ENCODE data around the gene CHERP. TPM values are rescaled to one million over a fixed set of nuclear protein-coding genes. Genes with fewer than 3 reads are reported as not detected.
A peak's percentile ranks its signal among the peaks of the same experiment; 100 is the strongest.

Gene CHERP
- 12.8 TPM for total RNA-seq
- polyA plus RNA-seq = 27.2 TPM

DNA sequence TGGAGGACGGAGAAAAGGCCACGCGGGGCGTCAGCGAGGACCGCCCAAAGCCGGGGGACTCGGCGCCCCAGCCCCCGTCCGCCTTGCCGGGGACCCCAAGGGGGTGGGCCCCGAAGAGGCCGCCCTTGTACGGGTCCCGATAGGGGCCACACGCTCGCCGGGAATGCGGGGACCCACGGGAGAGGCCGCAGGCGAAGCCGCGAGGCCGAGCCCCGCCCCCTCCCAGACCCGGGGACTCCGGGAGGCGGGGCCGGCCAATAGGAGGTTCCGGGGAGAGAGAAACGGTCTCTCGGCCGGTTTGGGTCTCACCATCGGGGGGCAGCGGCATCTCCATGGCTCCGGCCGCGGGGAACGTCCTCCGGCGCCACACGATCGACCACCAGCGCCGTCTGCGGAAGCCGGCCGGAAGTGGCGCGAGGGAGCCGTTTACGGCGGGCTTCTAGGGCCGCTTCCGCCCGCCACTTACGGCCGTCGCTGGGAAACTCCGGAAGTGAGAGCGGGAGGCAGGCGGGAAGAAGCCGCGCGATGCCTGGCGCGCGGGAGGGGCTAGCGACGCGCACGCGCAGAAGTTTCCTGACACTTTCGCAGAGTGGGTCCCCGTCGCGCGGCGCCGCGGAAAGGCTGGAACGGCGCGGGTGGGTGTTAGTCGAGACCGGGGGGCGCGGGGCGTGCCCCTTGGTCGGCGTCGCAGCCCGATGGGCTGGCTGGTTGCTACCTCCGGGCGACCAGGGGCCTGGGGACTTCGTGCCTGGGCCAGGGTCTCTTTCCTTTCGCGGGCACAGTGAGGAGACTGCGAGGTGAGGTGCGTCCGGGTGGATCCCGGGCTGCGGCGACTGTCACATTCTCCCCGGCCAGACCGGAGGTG lies at the start of gene CHERP:
Gene CHERP, minus strand, starts transcription at position 393 of the 865 bp plus-strand sequence. Its CDS starts 59 bp downstream, at position 334.
- H3K27ac ChIP-seq (ENCODE audit: low read depth) = peak within 1 kb of the TSS; percentile 79
- H3K4me1 ChIP-seq (ENCODE audit: insufficient read depth) = no peaks in the 10 kb centered on the region
- peak within 1 kb of the TSS; percentile 91 for H3K4me3 ChIP-seq (ENCODE audit: low read depth, low read length)
- no peaks in the 10 kb centered on the region for H3K36me3 ChIP-seq (ENCODE audit: insufficient read depth)
- peak; percentile 79 for DNase-seq (ENCODE audit: extremely low spot score)
- WGBS = under 1% methylated on average over 108 of the region's 108 CpGs

DNA sequence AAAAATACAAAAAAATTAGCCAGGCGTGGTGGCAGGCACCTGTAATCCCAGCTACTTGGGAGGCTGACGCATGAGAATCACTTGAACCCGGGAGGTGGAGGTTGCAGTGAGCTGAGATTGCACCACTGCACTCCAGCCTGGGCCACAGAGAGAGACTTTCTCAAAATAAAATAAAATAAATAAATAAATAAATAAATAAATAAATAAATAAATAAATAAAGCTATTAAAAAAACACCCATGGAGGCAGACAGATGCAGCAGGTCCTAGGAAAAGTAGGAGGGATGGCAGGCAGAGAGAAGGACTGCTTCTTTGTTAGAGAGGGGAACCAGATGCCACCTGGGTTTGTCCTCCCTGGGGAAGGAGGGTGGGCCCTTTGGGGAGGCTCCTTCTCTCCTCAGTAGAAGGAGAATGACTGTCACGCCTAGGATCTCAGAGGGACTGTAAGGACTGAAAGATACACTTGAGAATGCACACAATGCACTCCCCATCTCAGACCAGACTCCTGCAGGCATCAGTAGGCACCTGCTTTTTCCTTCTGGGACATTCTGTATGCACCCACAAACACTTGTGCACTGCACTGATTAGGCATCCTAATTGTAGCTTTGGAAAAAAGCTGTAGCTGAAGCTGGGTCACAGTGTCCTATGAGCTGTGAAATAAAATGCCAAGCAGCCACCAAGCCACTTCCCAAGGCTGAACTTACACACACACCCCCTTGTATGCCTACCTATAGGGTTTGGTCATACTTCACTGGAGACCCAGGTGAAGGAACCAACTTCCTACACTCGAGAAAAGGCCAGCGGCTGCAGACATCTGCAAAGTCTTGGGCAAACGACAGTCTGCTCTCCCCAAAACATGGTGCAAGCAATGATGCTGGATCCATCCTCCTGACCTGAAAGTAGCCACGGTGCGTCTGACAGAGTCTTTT lies 48.9 kb upstream of the CHERP start:
- no peak for DNase-seq (ENCODE audit: extremely low spot score)
- Histone ChIP-seq H3K4me3 (ENCODE audit: low read depth, low read length) (no peak overlapping the region), H3K4me1 (ENCODE audit: insufficient read depth) (no peaks in the 10 kb centered on the region), H3K36me3 (ENCODE audit: insufficient read depth) (no peaks in the 10 kb centered on the region), H3K27ac (ENCODE audit: low read depth) (no peak overlapping the region)
- 89% methylated on average over 9 of the region's 9 CpGs for WGBS

GRCh38 chr19:16589917-16590316 lies 47.7 kb upstream of the CHERP start:
- no peak for DNase-seq (ENCODE audit: extremely low spot score)

DNA sequence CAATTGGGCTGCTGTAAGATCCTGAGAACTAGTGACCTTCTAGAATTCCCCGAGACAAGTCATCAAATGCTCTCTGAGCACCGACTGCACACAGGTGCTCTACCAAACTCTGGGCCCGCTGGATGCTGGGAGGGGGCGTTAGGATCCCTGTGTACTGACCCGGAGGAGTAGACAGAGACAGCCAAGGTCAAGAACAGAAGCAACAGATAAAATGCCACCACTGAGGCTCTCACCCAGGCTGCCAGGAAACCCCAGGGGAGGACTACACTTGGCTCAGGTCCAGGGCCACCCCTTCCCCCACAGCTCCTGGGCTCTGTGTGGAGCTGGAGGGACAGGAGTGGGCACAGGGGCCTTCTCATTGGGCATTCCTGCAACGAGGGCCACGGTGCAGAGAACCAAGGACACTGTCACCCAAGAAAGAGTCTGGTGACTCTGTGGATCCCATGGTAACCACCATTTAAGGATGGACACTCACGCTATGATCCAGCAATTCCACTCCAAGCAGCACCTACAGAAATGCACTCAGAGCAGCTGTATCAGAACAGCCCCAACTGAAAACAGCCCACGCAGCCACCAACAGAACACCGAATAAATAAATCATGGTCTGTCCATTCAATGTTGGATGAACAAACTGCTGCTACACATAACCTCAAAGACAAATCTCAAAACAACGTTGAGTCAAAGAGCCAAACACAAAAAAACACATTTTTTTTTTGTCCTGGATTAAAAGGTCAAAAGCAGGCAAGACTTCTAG lies 46.8 kb upstream of the CHERP start:
- 83% methylated on average over 11 of the region's 11 CpGs for WGBS
- no peak for DNase-seq (ENCODE audit: extremely low spot score)
- no peaks in the 10 kb centered on the region for H3K36me3 ChIP-seq (ENCODE audit: insufficient read depth)
- no peak overlapping the region for H3K27ac ChIP-seq (ENCODE audit: low read depth)
- H3K4me3 ChIP-seq (ENCODE audit: low read depth, low read length) = no peak overlapping the region
- no peaks in the 10 kb centered on the region for H3K4me1 ChIP-seq (ENCODE audit: insufficient read depth)

More at GRCh38 chr19:16589917-16590316, 47.7 kb upstream of the CHERP start:
- no peaks in the 10 kb centered on the region for H3K36me3 ChIP-seq (ENCODE audit: insufficient read depth)
- no peak overlapping the region for H3K4me3 ChIP-seq (ENCODE audit: low read depth, low read length)
- 73% methylated on average over 3 of the region's 3 CpGs for WGBS
- H3K4me1 ChIP-seq (ENCODE audit: insufficient read depth) = no peaks in the 10 kb centered on the region
- no peak overlapping the region for H3K27ac ChIP-seq (ENCODE audit: low read depth)

DNA sequence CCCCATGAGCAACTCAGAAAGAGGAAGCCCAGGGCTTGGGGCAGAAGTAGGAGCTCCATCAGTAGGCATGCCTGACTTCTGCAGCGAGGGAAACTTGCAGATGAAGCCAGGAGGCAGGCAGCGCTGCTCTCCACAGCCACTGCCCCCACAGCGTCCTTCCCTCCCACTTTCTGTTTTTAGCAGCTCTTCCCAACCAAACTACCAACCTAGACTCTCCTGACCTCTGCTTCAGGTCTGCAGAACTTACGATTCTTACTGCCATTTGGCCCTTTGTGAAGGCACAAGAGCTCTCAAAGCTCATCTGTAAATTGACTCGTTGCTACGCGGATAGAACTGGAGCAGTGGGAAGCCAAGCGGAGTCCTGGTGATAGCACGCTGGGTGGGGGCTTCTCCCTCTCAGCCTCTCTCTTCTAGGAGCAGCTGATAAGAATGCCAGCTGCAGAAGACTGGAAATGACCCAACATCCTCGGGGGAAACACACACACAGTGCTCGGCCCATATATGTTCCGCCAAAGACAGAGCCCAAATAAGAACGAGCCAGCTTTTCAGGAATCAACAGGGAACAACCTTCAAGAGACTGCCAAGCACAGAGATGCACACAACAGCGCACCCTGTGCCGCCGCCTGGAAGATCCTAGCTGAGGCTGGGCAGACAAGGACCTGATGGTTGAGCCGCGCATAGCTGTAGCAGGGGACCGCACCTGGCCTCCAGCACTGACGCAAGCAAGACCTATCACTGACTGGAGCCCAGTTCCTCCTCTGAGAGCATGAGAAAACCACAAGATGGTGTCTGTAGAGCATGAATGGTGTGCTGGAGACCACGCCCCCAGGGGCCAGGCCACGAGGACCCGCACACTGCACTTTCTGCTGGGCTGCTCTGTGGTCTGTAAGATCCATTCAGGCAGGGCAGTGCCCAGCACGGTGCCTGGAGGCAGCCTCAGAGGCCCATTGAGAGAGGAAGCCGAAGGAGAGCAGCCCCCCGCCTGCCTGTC lies 45.9 kb upstream of the CHERP start:
- DNase-seq (ENCODE audit: extremely low spot score) = no peak
- H3K36me3 ChIP-seq (ENCODE audit: insufficient read depth) = no peaks in the 10 kb centered on the region
- no peak overlapping the region for H3K4me3 ChIP-seq (ENCODE audit: low read depth, low read length)
- no peaks in the 10 kb centered on the region for H3K4me1 ChIP-seq (ENCODE audit: insufficient read depth)
- WGBS = 20% methylated on average over 26 of the region's 26 CpGs
- H3K27ac ChIP-seq (ENCODE audit: low read depth) = no peak overlapping the region

GRCh38 chr19:16586991-16587832 lies 45.0 kb upstream of the CHERP start:
- no peaks in the 10 kb centered on the region for H3K4me1 ChIP-seq (ENCODE audit: insufficient read depth)
- H3K27ac ChIP-seq (ENCODE audit: low read depth) = no peak overlapping the region
- H3K4me3 ChIP-seq (ENCODE audit: low read depth, low read length) = no peak overlapping the region
- H3K36me3 ChIP-seq (ENCODE audit: insufficient read depth) = no peaks in the 10 kb centered on the region
- WGBS = 46% methylated on average over 20 of the region's 20 CpGs
- peak; percentile 25 for DNase-seq (ENCODE audit: extremely low spot score)

DNA sequence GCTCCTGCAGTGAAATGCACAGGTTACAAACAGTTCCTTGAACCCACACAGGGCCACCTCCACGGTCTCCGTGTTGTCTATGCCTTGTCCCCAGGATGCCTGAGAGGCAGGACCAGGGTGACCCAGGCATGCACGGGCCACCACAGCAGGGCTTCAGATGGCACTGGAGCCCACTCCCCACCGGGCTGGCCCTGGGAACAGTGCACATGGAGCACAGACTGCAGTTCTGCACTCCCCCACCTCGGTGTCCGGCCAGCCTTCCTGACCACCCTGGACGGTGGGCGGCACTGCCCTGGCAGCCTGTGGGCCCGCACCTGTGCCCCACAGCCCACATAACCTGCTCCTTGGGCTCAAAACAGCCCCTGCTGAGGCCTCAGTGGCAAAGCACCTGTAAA lies 44.2 kb upstream of the CHERP start:
- no peak overlapping the region for H3K4me3 ChIP-seq (ENCODE audit: low read depth, low read length)
- DNase-seq (ENCODE audit: extremely low spot score) = no peak
- 83% methylated on average over 9 of the region's 9 CpGs for WGBS
- H3K4me1 ChIP-seq (ENCODE audit: insufficient read depth) = no peaks in the 10 kb centered on the region
- H3K36me3 ChIP-seq (ENCODE audit: insufficient read depth) = no peaks in the 10 kb centered on the region
- no peak overlapping the region for H3K27ac ChIP-seq (ENCODE audit: low read depth)

DNA sequence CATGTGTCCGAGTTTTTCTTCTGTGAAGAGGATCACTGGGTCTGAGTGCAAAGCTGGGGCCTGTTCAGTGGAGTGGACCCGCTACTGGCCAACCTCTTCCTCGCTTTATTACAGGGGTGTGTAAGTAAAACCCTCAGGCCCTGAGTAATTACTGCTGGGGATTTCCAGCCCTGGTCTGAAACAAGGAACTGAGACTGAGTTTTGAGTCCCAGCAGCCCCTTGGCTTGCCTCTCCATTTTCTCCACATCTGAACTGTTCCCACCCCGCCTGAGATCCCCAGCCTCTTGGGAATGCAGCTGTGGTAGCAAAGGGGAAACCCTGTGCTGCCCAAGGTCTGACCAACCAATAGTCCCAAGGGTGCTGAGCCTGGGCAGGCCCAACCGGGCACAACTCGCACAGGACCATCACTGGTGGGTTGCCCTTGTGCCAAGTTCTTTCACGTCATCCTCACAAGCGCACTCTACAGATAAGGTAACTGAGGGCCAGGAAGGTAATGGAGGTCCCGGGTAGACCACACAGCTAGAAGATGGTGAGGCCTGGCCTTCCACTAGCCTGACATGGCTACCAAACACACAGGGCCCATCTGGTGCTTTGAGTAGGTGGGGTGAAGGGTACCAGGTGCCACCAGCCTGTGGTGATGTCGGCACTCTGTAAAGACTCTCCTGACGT lies 43.7 kb upstream of the CHERP start:
- WGBS = 87% methylated on average over 11 of the region's 11 CpGs
- no peaks in the 10 kb centered on the region for H3K4me1 ChIP-seq (ENCODE audit: insufficient read depth)
- no peak overlapping the region for H3K4me3 ChIP-seq (ENCODE audit: low read depth, low read length)
- DNase-seq (ENCODE audit: extremely low spot score) = no peak
- no peak overlapping the region for H3K27ac ChIP-seq (ENCODE audit: low read depth)
- H3K36me3 ChIP-seq (ENCODE audit: insufficient read depth) = no peaks in the 10 kb centered on the region

DNA sequence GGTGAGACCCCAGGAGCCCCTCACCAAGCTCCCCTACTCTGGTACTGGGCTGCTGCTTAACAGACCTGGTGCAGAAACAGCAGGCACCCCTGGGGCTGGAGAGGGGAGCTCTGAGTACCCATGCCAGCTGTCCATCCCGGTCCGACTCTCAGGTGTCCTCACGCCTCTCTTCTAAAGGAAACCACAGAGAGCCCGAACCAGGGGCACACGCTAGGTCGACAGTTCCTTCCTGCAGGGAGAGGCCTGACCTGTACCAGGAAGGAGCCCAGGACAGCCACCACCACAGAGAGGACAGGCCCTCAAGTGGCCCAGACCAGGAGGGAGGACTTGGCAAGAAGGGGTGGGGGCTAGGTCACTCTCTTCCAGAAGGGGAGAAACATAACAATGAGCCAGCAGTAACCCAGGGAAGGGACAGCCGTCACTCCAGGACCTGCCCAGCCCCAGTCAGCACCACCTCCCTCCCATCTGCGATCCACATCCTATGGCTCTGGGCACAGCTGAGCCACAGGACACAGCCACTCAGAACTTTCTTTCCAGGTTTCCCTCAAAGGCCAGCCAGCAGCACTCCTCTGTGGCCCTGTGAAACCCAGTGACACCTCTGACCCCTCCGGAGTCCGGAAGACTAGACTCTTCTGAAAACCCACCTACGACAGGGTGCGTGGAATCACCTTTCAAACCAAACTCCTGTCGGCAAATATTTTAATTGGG lies 43.0 kb upstream of the CHERP start:
- no peak for DNase-seq (ENCODE audit: extremely low spot score)
- no peak overlapping the region for H3K4me3 ChIP-seq (ENCODE audit: low read depth, low read length)
- WGBS = 82% methylated on average over 13 of the region's 13 CpGs
- no peak overlapping the region for H3K27ac ChIP-seq (ENCODE audit: low read depth)
- no peaks in the 10 kb centered on the region for H3K36me3 ChIP-seq (ENCODE audit: insufficient read depth)
- H3K4me1 ChIP-seq (ENCODE audit: insufficient read depth) = no peaks in the 10 kb centered on the region

- no peaks in the 10 kb centered on the region for H3K4me1 ChIP-seq (ENCODE audit: insufficient read depth)
- no peak overlapping the region for H3K27ac ChIP-seq (ENCODE audit: low read depth)
- 10% methylated on average over 15 of the region's 15 CpGs for WGBS
- no peak for DNase-seq (ENCODE audit: extremely low spot score)
- H3K36me3 ChIP-seq (ENCODE audit: insufficient read depth) = no peaks in the 10 kb centered on the region
- no peak overlapping the region for H3K4me3 ChIP-seq (ENCODE audit: low read depth, low read length)
Observed at GRCh38 chr19:16584248-16585093, 42.2 kb upstream of the CHERP start.

Data from urinary bladder (tissue), 4 donors.